GM12875 (cell line): Measurements from ENCODE around the gene SYPL2.

ENCODE experiments used
- H3K4me3 ChIP-seq: one replicate; pipeline ENCODE4 v1.5.1; 2011; ENCODE audit warnings: low read depth, low read length, control low read depth
- CTCF ChIP-seq: IDR thresholded peaks from 2 replicates; pipeline ENCODE4 v1.5.1; 2011; ENCODE audit warnings: low read depth, mild to moderate bottlenecking, control low read depth, inconsistent platforms, low read length, moderate library complexity, borderline replicate concordance; ENCODE audit not compliant: insufficient read depth

Gene SYPL2

GRCh38 chr1:109522026-109522425, 55.7 kb downstream of the SYPL2 start:
- no peak for TF ChIP-seq CTCF
- no peak overlapping the region for H3K4me3 ChIP-seq

GRCh38 chr1:109523706-109524105, 57.4 kb downstream of the SYPL2 start:
- TF ChIP-seq CTCF = no peak
- H3K4me3 ChIP-seq = no peak overlapping the region

- no peak overlapping the region for H3K4me3 ChIP-seq
- no peak for TF ChIP-seq CTCF
Observed at GRCh38 chr1:109527098-109527811, 60.9 kb downstream of the SYPL2 start.

- H3K4me3 ChIP-seq = no peak overlapping the region
- no peak for TF ChIP-seq CTCF
Observed at GRCh38 chr1:109527846-109528695, 61.7 kb downstream of the SYPL2 start.

- TF ChIP-seq CTCF = no peak
- H3K4me3 ChIP-seq = no peak overlapping the region
Observed at GRCh38 chr1:109528712-109529111, 62.4 kb downstream of the SYPL2 start.

- no peak for TF ChIP-seq CTCF
- H3K4me3 ChIP-seq = no peak overlapping the region
Observed at GRCh38 chr1:109529881-109530456, 63.6 kb downstream of the SYPL2 start.

GRCh38 chr1:109530457-109531087, 64.2 kb downstream of the SYPL2 start:
- TF ChIP-seq CTCF = no peak
- no peak overlapping the region for H3K4me3 ChIP-seq
